Panc1 (cell line): ENCODE results near the gene LMF1.

Source experiments
- POLR2AphosphoS5 ChIP-seq: IDR thresholded peaks from 2 replicates; pipeline ENCODE4 v1.6.1; 2012; ENCODE audit warnings: mild to moderate bottlenecking, low read depth, low read length, moderate library complexity
- TF ChIP-seq, protein P1 (sequence below): fragments of 450-650 bp; IDR thresholded peaks from 2 replicates; pipeline ENCODE4 v1.5.1; 2017; ENCODE audit warnings: mild to moderate bottlenecking

DNA sequence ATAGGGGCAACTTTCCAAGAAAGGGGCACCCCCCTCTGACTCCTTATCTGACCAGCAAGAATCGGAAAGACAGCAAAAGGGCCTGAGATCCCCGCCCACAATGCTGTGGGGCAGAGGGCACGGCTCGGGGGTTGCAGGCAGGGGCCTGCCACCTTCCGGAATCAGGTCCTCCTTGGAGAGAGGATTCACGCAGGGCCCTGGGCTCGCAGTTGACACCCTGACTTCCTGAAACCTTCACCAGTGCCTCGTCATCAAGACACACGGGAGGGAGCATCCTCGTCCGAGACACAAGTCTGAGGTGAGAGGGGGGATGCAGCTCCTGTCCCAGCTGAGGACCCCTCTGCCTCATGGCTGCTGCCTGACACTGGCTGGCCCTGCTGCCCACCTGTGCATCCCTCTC lies 81.2 kb downstream of the LMF1 start:
- no peak for TF ChIP-seq POLR2AphosphoS5
- TF ChIP-seq, protein P1, sequence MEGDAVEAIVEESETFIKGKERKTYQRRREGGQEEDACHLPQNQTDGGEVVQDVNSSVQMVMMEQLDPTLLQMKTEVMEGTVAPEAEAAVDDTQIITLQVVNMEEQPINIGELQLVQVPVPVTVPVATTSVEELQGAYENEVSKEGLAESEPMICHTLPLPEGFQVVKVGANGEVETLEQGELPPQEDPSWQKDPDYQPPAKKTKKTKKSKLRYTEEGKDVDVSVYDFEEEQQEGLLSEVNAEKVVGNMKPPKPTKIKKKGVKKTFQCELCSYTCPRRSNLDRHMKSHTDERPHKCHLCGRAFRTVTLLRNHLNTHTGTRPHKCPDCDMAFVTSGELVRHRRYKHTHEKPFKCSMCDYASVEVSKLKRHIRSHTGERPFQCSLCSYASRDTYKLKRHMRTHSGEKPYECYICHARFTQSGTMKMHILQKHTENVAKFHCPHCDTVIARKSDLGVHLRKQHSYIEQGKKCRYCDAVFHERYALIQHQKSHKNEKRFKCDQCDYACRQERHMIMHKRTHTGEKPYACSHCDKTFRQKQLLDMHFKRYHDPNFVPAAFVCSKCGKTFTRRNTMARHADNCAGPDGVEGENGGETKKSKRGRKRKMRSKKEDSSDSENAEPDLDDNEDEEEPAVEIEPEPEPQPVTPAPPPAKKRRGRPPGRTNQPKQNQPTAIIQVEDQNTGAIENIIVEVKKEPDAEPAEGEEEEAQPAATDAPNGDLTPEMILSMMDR, result no peak
